Activated CD8-positive, alpha-beta T cell treated with anti-CD3 and anti-CD28 coated beads, Interleukin-2, amount 10 ng/mL, durations not matched to agents 7 days and 5 days (primary cell): ENCODE results near the gene PNMA3. TPM values are rescaled to one million over a fixed set of nuclear protein-coding genes. Genes with fewer than 3 reads are reported as not detected.
"Not testable (repeated sequence)": the region's sequence is repeated elsewhere in the genome, so short reads cannot be mapped to it uniquely, and the experiment has no call there.

Experiments
- ATAC-seq: fragments of 150-1000 bp; cut with Tn5 transposase; one replicate; pipeline ENCODE4 v1.10.0; 2021; ENCODE audit warnings: moderate library complexity
- CTCF ChIA-PET: fragments of 350-600 bp; sonication (Branson Sonifier 250); formaldehyde crosslinking; loops from one replicate; lab custom pipeline; 2021; ENCODE audit warnings: antibody characterized with exemption; lab: Charles Lee
- POLR2A ChIA-PET: fragments of 350-600 bp; sonication (Branson Sonifier 250); formaldehyde crosslinking; loops from one replicate; lab custom pipeline; 2021; ENCODE audit warnings: antibody characterized with exemption; lab: Charles Lee
- DNase-seq: peaks from one replicate; pipeline ENCODE4 v3.0.0-alpha.2; 2020
- H3K27ac Mint-ChIP-seq: one replicate; pipeline ENCODE4 v1.8.0; 2021; ENCODE audit warnings: mild to moderate bottlenecking, mixed read lengths
- H3K27me3 Mint-ChIP-seq: one replicate; pipeline ENCODE4 v1.8.0; 2021; ENCODE audit warnings: low read depth, mixed read lengths
- H3K36me3 Mint-ChIP-seq: one replicate; pipeline ENCODE4 v1.8.0; 2021; ENCODE audit warnings: low read depth, mixed read lengths
- H3K4me1 Mint-ChIP-seq: one replicate; pipeline ENCODE4 v1.8.0; 2021; ENCODE audit warnings: low read depth, mixed read lengths
- H3K4me3 Mint-ChIP-seq: one replicate; pipeline ENCODE4 v1.8.0; 2021; ENCODE audit warnings: mild to moderate bottlenecking, mixed read lengths
- H3K9me3 Mint-ChIP-seq: one replicate; pipeline ENCODE4 v1.8.0; 2022; ENCODE audit warnings: mixed read lengths; ENCODE audit not compliant: insufficient read depth
- total RNA-seq, 2 experiments: library from RNA; stranded (reverse); gene quantifications; one replicate each; pipeline ENCODE4 v1.2.3, GENCODE V29; 2021

The PNMA3 gene
- total RNA-seq: 1 to 10 TPM; 1.1 to 1.2 TPM

- no peaks in the 10 kb centered on the region for H3K36me3 Mint-ChIP-seq
- no peak for DNase-seq
- ChIA-PET CTCF (no interaction called here), POLR2A (no interaction called here)
- no peaks in the 10 kb centered on the region for H3K27me3 Mint-ChIP-seq
- H3K27ac Mint-ChIP-seq: no peak within 1 kb of the TSS
- no peaks in the 10 kb centered on the region for H3K9me3 Mint-ChIP-seq
- H3K4me3 Mint-ChIP-seq: no peak within 1 kb of the TSS
- ATAC-seq: no peak
- no peaks in the 10 kb centered on the region for H3K4me1 Mint-ChIP-seq
These were observed at the start of gene PNMA3 for GRCh38 chrX:153055871-153056749. Gene PNMA3 (plus strand): TSS chrX:153056470. CDS start chrX:153057056, 586 bp downstream.

GRCh38 chrX:153017174-153017573 lies 39.1 kb upstream of the PNMA3 start:
- DNase-seq, H3K36me3 Mint-ChIP-seq, POLR2A ChIA-PET, H3K9me3 Mint-ChIP-seq, CTCF ChIA-PET, ATAC-seq, H3K4me3 Mint-ChIP-seq, H3K27ac Mint-ChIP-seq: not testable (repeated sequence)
- H3K4me1 Mint-ChIP-seq: peaks cover 12% of the 10 kb centered on the region
- peaks cover 21% of the 10 kb centered on the region for H3K27me3 Mint-ChIP-seq

- CTCF ChIA-PET: no interaction called here
These were observed 37.1 kb upstream of the PNMA3 start for GRCh38 chrX:153019166-153019565.

GRCh38 chrX:153026501-153026900 lies 29.8 kb upstream of the PNMA3 start:
- H3K27me3 Mint-ChIP-seq, H3K9me3 Mint-ChIP-seq, POLR2A ChIA-PET, H3K4me3 Mint-ChIP-seq, H3K4me1 Mint-ChIP-seq, DNase-seq, H3K36me3 Mint-ChIP-seq, H3K27ac Mint-ChIP-seq, CTCF ChIA-PET, ATAC-seq: not testable (repeated sequence)

More at GRCh38 chrX:153019166-153019565, 37.1 kb upstream of the PNMA3 start:
- peaks cover 2% of the 10 kb centered on the region for H3K36me3 Mint-ChIP-seq
- peaks cover 12% of the 10 kb centered on the region for H3K4me1 Mint-ChIP-seq
- H3K27me3 Mint-ChIP-seq: peaks cover 19% of the 10 kb centered on the region
- DNase-seq (no peak), ATAC-seq (no peak)
- no peak overlapping the region for H3K4me3 Mint-ChIP-seq
- POLR2A ChIA-PET: no interaction called here
- H3K9me3 Mint-ChIP-seq: no peaks in the 10 kb centered on the region
- peak overlapping the region; percentile 69 for H3K27ac Mint-ChIP-seq

GRCh38 chrX:153028487-153028886 lies 27.8 kb upstream of the PNMA3 start:
- CTCF ChIA-PET, ATAC-seq, POLR2A ChIA-PET, H3K27me3 Mint-ChIP-seq, H3K27ac Mint-ChIP-seq, H3K9me3 Mint-ChIP-seq, DNase-seq, H3K36me3 Mint-ChIP-seq, H3K4me3 Mint-ChIP-seq: not testable (repeated sequence)
- peaks cover 12% of the 10 kb centered on the region for H3K4me1 Mint-ChIP-seq

- DNase-seq (no peak), ATAC-seq (no peak)
- Mint-ChIP-seq H3K4me3 (no peak overlapping the region), H3K27me3 (no peaks in the 10 kb centered on the region), H3K36me3 (no peaks in the 10 kb centered on the region), H3K4me1 (peaks cover 12% of the 10 kb centered on the region), H3K9me3 (no peaks in the 10 kb centered on the region), H3K27ac (no peak overlapping the region)
- POLR2A ChIA-PET: no interaction called here
- CTCF ChIA-PET: no interaction called here
These were observed 27.1 kb upstream of the PNMA3 start for GRCh38 chrX:153029162-153029561.

GRCh38 chrX:153029875-153030274 lies 26.4 kb upstream of the PNMA3 start:
- Mint-ChIP-seq H3K4me3 (no peak overlapping the region), H3K9me3 (no peaks in the 10 kb centered on the region), H3K36me3 (no peaks in the 10 kb centered on the region), H3K4me1 (peaks cover 12% of the 10 kb centered on the region), H3K27ac (no peak overlapping the region), H3K27me3 (no peaks in the 10 kb centered on the region)
- DNase-seq: no peak
- ChIA-PET POLR2A (no interaction called here), CTCF (no interaction called here)
- no peak for ATAC-seq

GRCh38 chrX:153030801-153031200 lies 25.5 kb upstream of the PNMA3 start:
- H3K36me3 Mint-ChIP-seq: no peaks in the 10 kb centered on the region
- ChIA-PET CTCF (no interaction called here), POLR2A (no interaction called here)
- DNase-seq (no peak), ATAC-seq (no peak)
- H3K4me3 Mint-ChIP-seq: no peak overlapping the region
- no peaks in the 10 kb centered on the region for H3K27me3 Mint-ChIP-seq
- H3K4me1 Mint-ChIP-seq: peaks cover 12% of the 10 kb centered on the region
- H3K27ac Mint-ChIP-seq: no peak overlapping the region
- H3K9me3 Mint-ChIP-seq: no peaks in the 10 kb centered on the region

GRCh38 chrX:153032397-153033118 lies 23.7 kb upstream of the PNMA3 start:
- peaks cover 12% of the 10 kb centered on the region for H3K4me1 Mint-ChIP-seq
- H3K9me3 Mint-ChIP-seq: no peaks in the 10 kb centered on the region
- ATAC-seq (peak; percentile 83), DNase-seq (peak; percentile 68)
- ChIA-PET CTCF (interaction anchor here (0.8 to 1.9 kb wide), 25 partner anchors 8 to 631 kb away, joined by 3 to 10 read pairs (median 4); partner anchors contain the start of genes DUSP9, HAUS7 and ZNF275), POLR2A (interaction anchor here (0.6 kb wide), 1 partner anchor 515 kb away, joined by 4 read pairs; no protein-coding TSS in a partner anchor)
- H3K27me3 Mint-ChIP-seq: no peaks in the 10 kb centered on the region
- no peaks in the 10 kb centered on the region for H3K36me3 Mint-ChIP-seq
- peak overlapping the region; percentile 94 for H3K27ac Mint-ChIP-seq
- H3K4me3 Mint-ChIP-seq: peak overlapping the region; percentile 79

- no peak overlapping the region for H3K27ac Mint-ChIP-seq
- no peak for ATAC-seq
- no peak for DNase-seq
- POLR2A ChIA-PET: no interaction called here
- peaks cover 6% of the 10 kb centered on the region for H3K9me3 Mint-ChIP-seq
- H3K36me3 Mint-ChIP-seq: peaks cover 8% of the 10 kb centered on the region
- CTCF ChIA-PET: no interaction called here
- H3K4me3 Mint-ChIP-seq: no peak overlapping the region
- H3K4me1 Mint-ChIP-seq: no peaks in the 10 kb centered on the region
- no peaks in the 10 kb centered on the region for H3K27me3 Mint-ChIP-seq
These were observed 7.2 kb upstream of the PNMA3 start for GRCh38 chrX:153049093-153049492.

- no peaks in the 10 kb centered on the region for H3K27me3 Mint-ChIP-seq
- H3K4me3 Mint-ChIP-seq: no peak overlapping the region
- POLR2A ChIA-PET: no interaction called here
- CTCF ChIA-PET: no interaction called here
- peaks cover 6% of the 10 kb centered on the region for H3K9me3 Mint-ChIP-seq
- H3K4me1 Mint-ChIP-seq: no peaks in the 10 kb centered on the region
- peaks cover 8% of the 10 kb centered on the region for H3K36me3 Mint-ChIP-seq
- ATAC-seq (no peak), DNase-seq (no peak)
- no peak overlapping the region for H3K27ac Mint-ChIP-seq
These were observed 3.7 kb upstream of the PNMA3 start for GRCh38 chrX:153052534-153052933.

- H3K36me3 Mint-ChIP-seq: no peaks in the 10 kb centered on the region
These were observed 1.0 kb downstream of the PNMA3 start for GRCh38 chrX:153057281-153057680.

More at GRCh38 chrX:153057281-153057680, 1.0 kb downstream of the PNMA3 start:
- H3K4me3 Mint-ChIP-seq: no peak overlapping the region
- DNase-seq: no peak
- ATAC-seq: no peak
- H3K27ac Mint-ChIP-seq: no peak overlapping the region
- no peaks in the 10 kb centered on the region for H3K27me3 Mint-ChIP-seq
- POLR2A ChIA-PET: no interaction called here
- CTCF ChIA-PET: no interaction called here
- H3K4me1 Mint-ChIP-seq: no peaks in the 10 kb centered on the region
- no peaks in the 10 kb centered on the region for H3K9me3 Mint-ChIP-seq
